Astrocyte (in vitro differentiated cells and primary cell): ENCODE results near the gene PTPN1. TPM values are rescaled to one million over a fixed set of nuclear protein-coding genes. Genes with fewer than 3 reads are reported as not detected.

Experiments used
- DNase-seq: peaks from one replicate; pipeline ENCODE4 v3.0.0-alpha.2; 2010; ENCODE audit warnings: low read depth
- FAIRE-seq: peaks from 2 replicates; lab custom pipeline; 2011; peaks lifted over from hg19 to GRCh38; lab: Jason Lieb, UNC
- H2AFZ ChIP-seq: 2 replicates; pipeline ENCODE4 v1.6.0; 2012; ENCODE audit warnings: low read depth, low read length, inconsistent platforms
- H3K27ac ChIP-seq: 2 replicates; pipeline ENCODE4 v1.5.1; 2011; ENCODE audit warnings: low read depth, low read length, inconsistent platforms
- H3K27me3 ChIP-seq: 2 replicates; pipeline ENCODE4 v1.6.0; 2011; ENCODE audit warnings: low read length, inconsistent platforms; ENCODE audit not compliant: insufficient read depth
- H3K36me3 ChIP-seq: 2 replicates; pipeline ENCODE4 v1.5.1; 2011; ENCODE audit warnings: low read length, inconsistent platforms; ENCODE audit not compliant: insufficient read depth
- H3K4me1 ChIP-seq: 2 replicates; pipeline ENCODE4 v1.5.1; 2011; ENCODE audit warnings: low read length, inconsistent platforms; ENCODE audit not compliant: insufficient read depth
- H3K4me2 ChIP-seq: 2 replicates; pipeline ENCODE4 v1.6.0; 2012; ENCODE audit warnings: low read length, inconsistent platforms
- H3K4me3 ChIP-seq: 2 replicates; pipeline ENCODE4 v1.5.1; 2011; ENCODE audit warnings: low read depth, mild to moderate bottlenecking, low read length, inconsistent platforms; ENCODE audit not compliant: insufficient read depth
- H3K79me2 ChIP-seq: 2 replicates; pipeline ENCODE4 v1.6.0; 2012; ENCODE audit warnings: mild to moderate bottlenecking, low read length, inconsistent platforms; ENCODE audit not compliant: insufficient read depth
- H3K9ac ChIP-seq: 2 replicates; pipeline ENCODE4 v1.6.0; 2012; ENCODE audit warnings: mild to moderate bottlenecking, low read length, inconsistent platforms
- H3K9me3 ChIP-seq: 2 replicates; pipeline ENCODE4 v1.5.1; 2012; ENCODE audit warnings: low read depth, mild to moderate bottlenecking, low read length, inconsistent platforms; ENCODE audit not compliant: insufficient read depth
- H4K20me1 ChIP-seq: 2 replicates; pipeline ENCODE4 v1.6.0; 2012; ENCODE audit warnings: low read length, inconsistent platforms; ENCODE audit not compliant: insufficient read depth
- H3K27ac Mint-ChIP-seq: one replicate; pipeline ENCODE4 v1.8.0; 2021; ENCODE audit warnings: mild to moderate bottlenecking, mixed read lengths; ENCODE audit not compliant: unreplicated experiment
- H3K27me3 Mint-ChIP-seq: one replicate; pipeline ENCODE4 v1.8.0; 2021; ENCODE audit warnings: low read depth, mixed read lengths; ENCODE audit not compliant: unreplicated experiment
- H3K36me3 Mint-ChIP-seq: one replicate; pipeline ENCODE4 v1.8.0; 2021; ENCODE audit warnings: low read depth, mixed read lengths; ENCODE audit not compliant: unreplicated experiment
- H3K4me1 Mint-ChIP-seq: one replicate; pipeline ENCODE4 v1.8.0; 2021; ENCODE audit warnings: low read depth, mixed read lengths; ENCODE audit not compliant: unreplicated experiment
- H3K4me3 Mint-ChIP-seq: one replicate; pipeline ENCODE4 v1.8.0; 2021; ENCODE audit warnings: mild to moderate bottlenecking, moderate library complexity, mixed read lengths; ENCODE audit not compliant: unreplicated experiment
- H3K9me3 Mint-ChIP-seq: one replicate; pipeline ENCODE4 v1.8.0; 2021; ENCODE audit warnings: mild to moderate bottlenecking, mixed read lengths; ENCODE audit not compliant: unreplicated experiment
- EZH2 ChIP-seq: IDR thresholded peaks from 2 replicates; pipeline ENCODE4 v1.6.1; 2012; ENCODE audit warnings: mild to moderate bottlenecking, low read length, inconsistent platforms; ENCODE audit not compliant: insufficient read depth
- total RNA-seq: library from RNA; stranded (reverse); gene quantifications from 2 replicates; pipeline ENCODE4 v1.2.1, GENCODE V29; 2021
- TF ChIP-seq, protein P1 (sequence below): IDR thresholded peaks from 2 replicates; pipeline ENCODE4 v1.5.1; 2011; ENCODE audit warnings: low read depth, mild to moderate bottlenecking, inconsistent platforms, low read length, moderate library complexity; ENCODE audit not compliant: insufficient read depth

PTPN1 gene
- total RNA-seq, 1 donor from 2014 or later: 64.9 TPM

DNA sequence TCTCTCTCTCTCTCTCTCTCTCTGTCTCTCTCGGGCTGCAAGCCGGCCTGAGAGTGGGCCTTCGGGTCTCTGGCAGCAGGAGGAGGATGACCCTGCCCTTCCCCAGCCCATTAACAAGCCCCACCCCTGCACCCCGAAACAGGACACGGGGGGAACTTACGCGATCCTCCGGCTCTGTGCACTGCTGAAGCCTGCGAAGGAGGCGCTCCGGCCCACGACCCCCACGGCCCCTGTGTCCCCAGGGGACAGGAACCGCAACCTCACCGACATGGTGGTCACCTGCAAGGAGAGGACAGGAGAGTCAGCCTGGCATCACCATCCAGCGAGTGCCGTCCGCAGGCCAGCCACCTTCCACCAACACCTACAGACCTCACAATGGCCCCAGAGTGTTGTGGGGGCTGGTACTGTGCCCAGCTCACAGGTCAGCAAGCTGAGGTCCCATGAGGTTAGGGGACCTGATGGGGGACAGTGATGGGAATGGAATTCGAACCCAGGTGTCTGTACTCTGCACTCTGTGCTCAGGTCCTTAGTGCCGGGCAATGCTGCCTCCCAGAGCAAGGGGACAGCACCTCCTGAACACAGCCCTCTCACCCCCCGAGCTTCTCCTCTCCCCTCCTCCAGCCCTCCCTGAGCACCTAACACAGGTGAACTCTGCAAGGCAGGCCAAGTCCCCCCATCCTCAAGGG lies 120.5 kb downstream of the PTPN1 start:
- Mint-ChIP-seq H3K36me3 (no peaks in the 10 kb centered on the region), H3K27me3 (peaks cover 25% of the 10 kb centered on the region)
- H3K9ac ChIP-seq: no peak overlapping the region

DNA sequence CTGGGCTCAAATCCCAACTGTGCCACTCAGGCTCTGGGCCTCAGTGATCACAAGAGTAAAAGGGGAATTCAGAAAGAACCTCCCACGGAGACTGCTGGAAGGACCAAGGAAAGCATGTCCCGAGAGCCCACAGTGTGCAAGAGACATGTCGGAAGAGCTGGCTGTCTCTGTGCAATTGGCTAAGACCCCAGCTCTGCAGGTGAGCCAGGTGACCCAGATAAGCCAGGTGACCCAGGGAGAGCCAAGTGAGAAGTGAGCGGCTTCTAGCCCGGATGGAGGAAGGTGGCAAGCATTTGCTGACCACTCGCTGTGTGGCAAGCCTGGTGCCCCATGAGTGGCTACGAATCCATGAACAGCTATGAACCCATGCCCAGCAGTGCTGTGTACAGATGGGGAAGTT lies 122.1 kb downstream of the PTPN1 start:
- Histone ChIP-seq H3K79me2 (no peaks in the 10 kb centered on the region), H3K4me3 (no peak overlapping the region), H3K27me3 (no peaks in the 10 kb centered on the region), H3K4me2 (no peak overlapping the region), H3K9me3 (no peaks in the 10 kb centered on the region), H2AFZ (no peak overlapping the region), H3K36me3 (no peaks in the 10 kb centered on the region), H3K9ac (no peak overlapping the region), H4K20me1 (no peaks in the 10 kb centered on the region), H3K4me1 (peaks cover 13% of the 10 kb centered on the region), H3K27ac (no peak overlapping the region)
- TF ChIP-seq, protein P1, sequence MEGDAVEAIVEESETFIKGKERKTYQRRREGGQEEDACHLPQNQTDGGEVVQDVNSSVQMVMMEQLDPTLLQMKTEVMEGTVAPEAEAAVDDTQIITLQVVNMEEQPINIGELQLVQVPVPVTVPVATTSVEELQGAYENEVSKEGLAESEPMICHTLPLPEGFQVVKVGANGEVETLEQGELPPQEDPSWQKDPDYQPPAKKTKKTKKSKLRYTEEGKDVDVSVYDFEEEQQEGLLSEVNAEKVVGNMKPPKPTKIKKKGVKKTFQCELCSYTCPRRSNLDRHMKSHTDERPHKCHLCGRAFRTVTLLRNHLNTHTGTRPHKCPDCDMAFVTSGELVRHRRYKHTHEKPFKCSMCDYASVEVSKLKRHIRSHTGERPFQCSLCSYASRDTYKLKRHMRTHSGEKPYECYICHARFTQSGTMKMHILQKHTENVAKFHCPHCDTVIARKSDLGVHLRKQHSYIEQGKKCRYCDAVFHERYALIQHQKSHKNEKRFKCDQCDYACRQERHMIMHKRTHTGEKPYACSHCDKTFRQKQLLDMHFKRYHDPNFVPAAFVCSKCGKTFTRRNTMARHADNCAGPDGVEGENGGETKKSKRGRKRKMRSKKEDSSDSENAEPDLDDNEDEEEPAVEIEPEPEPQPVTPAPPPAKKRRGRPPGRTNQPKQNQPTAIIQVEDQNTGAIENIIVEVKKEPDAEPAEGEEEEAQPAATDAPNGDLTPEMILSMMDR: no peak
- no peak for TF ChIP-seq EZH2
- no peak overlapping the region for H3K4me3 Mint-ChIP-seq
- no peak for DNase-seq
- peaks cover 8% of the 10 kb centered on the region for H3K4me1 Mint-ChIP-seq
- no peak for FAIRE-seq
- H3K27ac Mint-ChIP-seq: no peak overlapping the region
- no peaks in the 10 kb centered on the region for H3K36me3 Mint-ChIP-seq
- H3K27me3 Mint-ChIP-seq: peaks cover 25% of the 10 kb centered on the region
- no peaks in the 10 kb centered on the region for H3K9me3 Mint-ChIP-seq

More for the DNA sequence above, 120.5 kb downstream of the PTPN1 start:
- Histone ChIP-seq H4K20me1 (no peaks in the 10 kb centered on the region), H3K79me2 (no peaks in the 10 kb centered on the region), H3K9me3 (no peaks in the 10 kb centered on the region), H3K36me3 (no peaks in the 10 kb centered on the region), H3K27me3 (no peaks in the 10 kb centered on the region), H3K4me1 (no peaks in the 10 kb centered on the region), H3K4me2 (no peak overlapping the region), H3K4me3 (no peak overlapping the region), H2AFZ (no peak overlapping the region), H3K27ac (no peak overlapping the region)
- Mint-ChIP-seq H3K4me3 (no peak overlapping the region), H3K27ac (no peak overlapping the region), H3K4me1 (no peaks in the 10 kb centered on the region), H3K9me3 (no peaks in the 10 kb centered on the region)
- FAIRE-seq (no peak), DNase-seq (no peak)
- TF ChIP-seq EZH2: no peak
- TF ChIP-seq, protein P1: no peak

DNA sequence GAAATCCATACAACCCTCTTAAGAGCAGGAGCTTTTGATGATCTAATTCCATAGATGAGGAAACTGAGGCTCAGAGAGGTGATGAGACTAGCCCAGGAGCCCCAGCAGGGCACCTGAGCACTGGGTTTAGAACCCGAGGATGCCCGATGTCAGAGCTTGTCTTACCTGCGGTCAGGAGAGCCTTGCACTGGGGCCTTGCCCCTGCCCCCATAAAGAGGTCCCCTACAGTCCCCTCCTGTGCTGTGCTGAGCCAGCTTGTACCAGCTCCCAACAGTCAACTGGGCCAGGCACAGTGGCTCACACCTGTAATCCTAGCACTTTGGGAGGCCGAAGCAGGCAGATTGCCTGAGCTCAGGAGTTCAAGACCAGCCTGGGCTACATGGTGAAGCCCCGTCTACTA lies 122.5 kb downstream of the PTPN1 start:
- Histone ChIP-seq H3K4me3 (no peak overlapping the region), H3K27ac (no peak overlapping the region), H3K79me2 (no peaks in the 10 kb centered on the region), H2AFZ (no peak overlapping the region), H3K27me3 (no peaks in the 10 kb centered on the region), H3K9ac (no peak overlapping the region), H3K9me3 (no peaks in the 10 kb centered on the region), H3K4me2 (no peak overlapping the region), H4K20me1 (no peaks in the 10 kb centered on the region), H3K36me3 (no peaks in the 10 kb centered on the region), H3K4me1 (peaks cover 16% of the 10 kb centered on the region)
- no peak overlapping the region for H3K27ac Mint-ChIP-seq
- FAIRE-seq (no peak), DNase-seq (no peak)
- peaks cover 10% of the 10 kb centered on the region for H3K4me1 Mint-ChIP-seq
- TF ChIP-seq, protein P1: no peak
- no peak for TF ChIP-seq EZH2
- H3K9me3 Mint-ChIP-seq: no peaks in the 10 kb centered on the region
- H3K36me3 Mint-ChIP-seq: no peaks in the 10 kb centered on the region
- H3K4me3 Mint-ChIP-seq: no peak overlapping the region
- H3K27me3 Mint-ChIP-seq: peaks cover 25% of the 10 kb centered on the region
